GM12878 (cell line): ENCODE data around the gene CHIA. TPM values are rescaled to one million over a fixed set of nuclear protein-coding genes. Genes with fewer than 3 reads are reported as not detected.

ENCODE experiments used
- ATAC-seq: fragments of 200-7000 bp; cut with Tn5 transposase; 3 replicates; pipeline ENCODE4 v1.9.1; 2020; ENCODE audit warnings: mild to moderate bottlenecking, moderate library complexity
- BruUV-seq: library from RNA; stranded (reverse); fragments of 400-500 nt; replicated peaks from 2 replicates; lab custom pipeline; 2021; lab: Mats Ljungman, UMichigan
- CTCF ChIA-PET: fragments of 300-600 bp; sonication (Branson Sonifier 250); formaldehyde crosslinking; extraction: SDS; loops from one replicate; lab custom pipeline; 2021; ENCODE audit warnings: inconsistent platforms; lab: Yijun Ruan, JAX
- POLR2A ChIA-PET: fragments of 350-600 bp; formaldehyde crosslinking; extraction: SDS; loops from one replicate; lab custom pipeline; 2021; ENCODE audit warnings: inconsistent platforms; lab: Charles Lee
- RAD21 ChIA-PET: fragments of 300-600 bp; sonication (Branson Sonifier 250); formaldehyde crosslinking; loops from one replicate; lab custom pipeline; 2023; ENCODE audit warnings: antibody characterized with exemption; ENCODE audit not compliant: unreplicated experiment; lab: Charles Lee
- SMC1A ChIA-PET: fragments of 300-600 bp; sonication (Branson Sonifier 250); formaldehyde crosslinking; loops from one replicate; lab custom pipeline; 2023; ENCODE audit not compliant: unreplicated experiment, uncharacterized antibody; lab: Charles Lee
- DNase-seq: peaks from one replicate; pipeline ENCODE4 v3.0.0-alpha.2; 2011; ENCODE audit warnings: low read depth, low spot score
- FAIRE-seq: peaks from 3 replicates; lab custom pipeline; 2011; peaks lifted over from hg19 to GRCh38; lab: Jason Lieb, UNC
- H2AFZ ChIP-seq: 2 replicates; pipeline ENCODE4 v1.6.0; 2011; ENCODE audit warnings: low read depth, low read length, control low read depth; ENCODE audit not compliant: control insufficient read depth
- H3K27ac ChIP-seq: 2 replicates; pipeline ENCODE4 v1.5.1; 2011; ENCODE audit warnings: control low read depth; ENCODE audit not compliant: control insufficient read depth, insufficient read depth
- H3K27me3 ChIP-seq, 2 experiments: replicated peaks in 1 of 2; 2 replicates each; pipeline versions ENCODE4 v1.6.0 to v1.6.1; 2011; ENCODE audit warnings: low read length in 1 of 2; ENCODE audit not compliant: control insufficient read depth in 2 of 2, insufficient read depth in 2 of 2
- H3K36me3 ChIP-seq, 2 experiments: 2 replicates each; pipeline ENCODE4 v1.5.1; 2011; ENCODE audit warnings: low read length in 1 of 2; ENCODE audit not compliant: control insufficient read depth in 2 of 2, insufficient read depth in 2 of 2
- H3K4me1 ChIP-seq: 2 replicates; pipeline ENCODE4 v1.6.1; 2011; ENCODE audit warnings: mild to moderate bottlenecking, low read length, moderate library complexity, mixed read lengths; ENCODE audit not compliant: control insufficient read depth, insufficient read depth
- H3K4me2 ChIP-seq: 2 replicates; pipeline ENCODE4 v1.6.0; 2011; ENCODE audit warnings: control low read depth; ENCODE audit not compliant: control insufficient read depth, insufficient read depth
- H3K4me3 ChIP-seq: fragments of 200-600 bp; sonication (generic); 2 replicates; pipeline ENCODE4 v1.5.1; 2016
- H3K79me2 ChIP-seq: 2 replicates; pipeline ENCODE4 v1.6.0; 2011; ENCODE audit warnings: low read length; ENCODE audit not compliant: control insufficient read depth, insufficient read depth
- H3K9ac ChIP-seq: 2 replicates; pipeline ENCODE4 v1.8.0; 2011; ENCODE audit warnings: low read length, control low read depth, mixed read lengths; ENCODE audit not compliant: control insufficient read depth, insufficient read depth
- H3K9me3 ChIP-seq: replicated peaks from 3 replicates; pipeline ENCODE4 v1.5.1; 2011; ENCODE audit warnings: mild to moderate bottlenecking, low read length; ENCODE audit not compliant: control insufficient read depth, insufficient read depth
- H4K20me1 ChIP-seq: 2 replicates; pipeline ENCODE4 v1.6.0; 2011; ENCODE audit not compliant: control insufficient read depth, insufficient read depth
- ETV6 ChIP-seq, 2 experiments: fragments of 450-650 bp in 1 of 2; IDR thresholded peaks in 1 of 2; conservative IDR thresholded peaks in 1 of 2; 2 replicates each; pipeline ENCODE4 v1.6.1; 2014; ENCODE audit warnings: antibody characterized with exemption in 1 of 2, borderline replicate concordance in 1 of 2, low read depth in 1 of 2, mild to moderate bottlenecking in 1 of 2, moderate library complexity in 1 of 2
- GABPA ChIP-seq: IDR thresholded peaks from 2 replicates; pipeline ENCODE4 v1.6.1; 2014; ENCODE audit warnings: antibody characterized with exemption, low read depth, mild to moderate bottlenecking, inconsistent platforms
- IRF4 ChIP-seq: IDR thresholded peaks from 2 replicates; pipeline ENCODE4 v1.6.1; 2011; ENCODE audit warnings: low read depth, low read length
- JUND ChIP-seq: IDR thresholded peaks from 2 replicates; pipeline ENCODE4 v1.6.1; 2012; ENCODE audit warnings: low read depth, mild to moderate bottlenecking, low read length, improper control_type of control experiment, moderate library complexity
- KDM1A ChIP-seq: fragments of 200-600 bp; sonication (generic); IDR thresholded peaks from 2 replicates; pipeline ENCODE4 v1.6.1; 2016; ENCODE audit warnings: borderline replicate concordance
- MYC ChIP-seq: IDR thresholded peaks from 2 replicates; pipeline ENCODE4 v1.6.1; 2011; ENCODE audit warnings: mild to moderate bottlenecking, low read length, moderate library complexity, inconsistent platforms; ENCODE audit not compliant: insufficient read depth, insufficient replicate concordance, insufficient read length, severe bottlenecking
- USF2 ChIP-seq: IDR thresholded peaks from 2 replicates; pipeline ENCODE4 v1.6.1; 2011; ENCODE audit warnings: low read depth, low read length, improper control_type of control experiment, borderline replicate concordance
- ZNF24 ChIP-seq: fragments of 450-650 bp; IDR thresholded peaks from 2 replicates; pipeline ENCODE4 v1.6.1; 2017; ENCODE audit warnings: antibody characterized with exemption, mild to moderate bottlenecking
- WGBS: methylation state at CpG from one replicate; pipeline ENCODE4 v1.1.6; 2016; ENCODE audit warnings: low lambda C conversion rate; ENCODE audit not compliant: insufficient replicate concordance, insufficient coverage; ENCODE audit errors: missing lambda C conversion rate; 5-methylcytosine and 5-hydroxymethylcytosine counted together
- in situ Hi-C: fragments of 300-500 bp; cut with MboI; formaldehyde crosslinking; loops from 9 replicates; pipeline ENCODE4 v1.14.3; 2018; ENCODE audit warnings: mixed read lengths
- intact Hi-C: fragments of 100-400 bp; cut with micrococcal nuclease; formaldehyde crosslinking; loops from one replicate; pipeline ENCODE4 v1.14.2; 2022; ENCODE audit not compliant: unreplicated experiment
- polyA plus RNA-seq, 11 experiments: library from polyadenylated mRNA; depleted of rRNA in 4 of 11; unstranded in 6 of 11; stranded (reverse) in 5 of 11; fragments of >200 nt; fragmentation: Nextera tagmentation in 4 of 11; fragmentation: Illumina TruSeq in 1 of 11; extraction: Ambion mirVana in 4 of 11; extraction: Trizol in 1 of 11; gene quantifications; 1 replicate in 1 of 11; 2 replicates in 10 of 11; pipeline versions ENCODE4 v1.2.1 to v1.2.3, GENCODE V29; 2011 to 2016; ENCODE audit warnings: inconsistent platforms in 2 of 11, missing spikeins in 2 of 11, low read depth in 1 of 11
- total RNA-seq, 4 experiments: library from RNA; depleted of rRNA in 3 of 4; stranded (reverse); fragments of >200 nt in 3 of 4; fragmentation: Illumina TruSeq in 1 of 4; extraction: Trizol in 1 of 4; gene quantifications; 2 replicates each; pipeline versions ENCODE4 v1.2.1 to v1.2.3, GENCODE V29; 2013 to 2021

Gene CHIA
- total and polyA plus RNA-seq, 10 of the 15 experiments (the other 5 are each of a cell fraction or from before 2014, with no cell fraction given) = 0.21 TPM; not detected in 9

GRCh38 chr1:111366256-111366655 lies 75.6 kb downstream of the CHIA start:
- ChIA-PET CTCF (interaction anchor here (1.8 kb wide), 1 partner anchor 10 kb away, joined by 5 read pairs; no protein-coding TSS in a partner anchor), POLR2A (no interaction called here)
- Histone ChIP-seq H3K9ac (no peak overlapping the region), H3K4me3 (no peak overlapping the region)
- no peak for DNase-seq
- TF ChIP-seq ZNF24 = no peak
- no peak for TF ChIP-seq MYC
- TF ChIP-seq KDM1A = no peak
- TF ChIP-seq JUND = no peak
- TF ChIP-seq GABPA = no peak
- TF ChIP-seq ETV6 (conservative IDR thresholded peaks at IDR 0.05 in 1 of 2, IDR thresholded peaks at IDR 0.05 in 1 of 2; ENCODE audit: borderline replicate concordance in 1 of 2, low read depth in 1 of 2) = no peak
- no peak for TF ChIP-seq IRF4
- no peak for TF ChIP-seq USF2
- TF ChIP-seq, all 136 proteins: peak for 0
- ChIA-PET SMC1A (interaction anchor here (1.2 kb wide), 1 partner anchor 9 kb away, joined by 4 read pairs; no protein-coding TSS in a partner anchor), RAD21 (no interaction called here)
- WGBS = 0% methylated on average over 1 of the region's 1 CpG
- no peaks in the 10 kb centered on the region for H3K79me2 ChIP-seq
- peaks cover 2 to 4% of the 10 kb centered on the region in 2 experiments; a peak in 3 of 4 replicates for H3K27me3 ChIP-seq
- H3K27ac ChIP-seq = no peak overlapping the region
- H3K4me1 ChIP-seq = no peaks in the 10 kb centered on the region
- no peaks in the 10 kb centered on the region; the same call in 2 of the 3 replicates for H3K9me3 ChIP-seq
- no peaks in the 10 kb centered on the region for H4K20me1 ChIP-seq
- ATAC-seq (no peak), FAIRE-seq (no peak)
- no peaks in the 10 kb centered on the region for H3K36me3 ChIP-seq
- intact Hi-C loops = no loop called here
- H2AFZ ChIP-seq = no peak overlapping the region
- BruUV-seq = no TSS peak
- in situ Hi-C loops = no loop called here
- H3K4me2 ChIP-seq = no peak overlapping the region
